ENCODE results near the gene LAMA1. TPM values are rescaled to one million over a fixed set of nuclear protein-coding genes. Genes with fewer than 3 reads are reported as not detected.

The LAMA1 gene
- total and polyA plus RNA-seq, 10 of the 15 experiments (the other 5 are each of a cell fraction or from before 2014, with no cell fraction given) = under 0.01 to 1.9 (median 0.06) TPM; not detected in 6

GRCh38 chr18:7062236-7062635 is 55.4 kb downstream of the LAMA1 start (continued):
- TF ChIP-seq MLLT1 (IDR thresholded peaks at IDR 0.05) = no peak
- TF ChIP-seq LARP7 (IDR thresholded peaks at IDR 0.05) = no peak

- intact Hi-C loops (cut with micrococcal nuclease; ENCODE audit: unreplicated experiment) = no loop called here
Measured at GRCh38 chr18:7059276-7059675, 58.3 kb downstream of the LAMA1 start.

More at GRCh38 chr18:7059276-7059675, 58.3 kb downstream of the LAMA1 start:
- Histone ChIP-seq H3K4me1 (ENCODE audit: control insufficient read depth, insufficient read depth, low read length) (no peaks in the 10 kb centered on the region), H2AFZ (ENCODE audit: control insufficient read depth, low read depth, low read length) (no peak overlapping the region), H3K79me2 (ENCODE audit: control insufficient read depth, insufficient read depth, low read length) (no peaks in the 10 kb centered on the region), H3K4me2 (ENCODE audit: control insufficient read depth, insufficient read depth) (no peak overlapping the region), H3K27me3 (replicated peaks in 1 of 2; ENCODE audit: control insufficient read depth in 2 of 2, insufficient read depth in 2 of 2, low read length in 1 of 2) (no peaks in the 10 kb centered on the region), H3K36me3 (ENCODE audit: control insufficient read depth in 2 of 2, insufficient read depth in 2 of 2, low read length in 1 of 2) (no peaks in the 10 kb centered on the region), H3K27ac (ENCODE audit: control insufficient read depth, insufficient read depth) (no peak overlapping the region), H3K4me3 (no peak overlapping the region), H3K9ac (ENCODE audit: control insufficient read depth, insufficient read depth, low read length) (no peak overlapping the region), H3K9me3 (replicated peaks; ENCODE audit: control insufficient read depth, insufficient read depth, low read length) (no peaks in the 10 kb centered on the region), H4K20me1 (ENCODE audit: control insufficient read depth, insufficient read depth) (no peaks in the 10 kb centered on the region)
- FAIRE-seq = no peak
- DNase-seq (ENCODE audit: low read depth, low spot score) = no peak
- WGBS (ENCODE audit: insufficient coverage, insufficient replicate concordance, low lambda C conversion rate, missing lambda C conversion rate) = 21% methylated on average over 2 of the region's 2 CpGs
- SMC1A ChIA-PET (ENCODE audit: uncharacterized antibody, unreplicated experiment) = no interaction called here
- CTCF ChIA-PET = no interaction called here
- POLR2A ChIA-PET = no interaction called here
- ATAC-seq = no peak
- BruUV-seq (replicated peaks) = no TSS peak
- TF ChIP-seq WRNIP1 (IDR thresholded peaks at IDR 0.05; ENCODE audit: borderline replicate concordance, low read depth, low read length) (no peak), IRF4 (IDR thresholded peaks at IDR 0.05; ENCODE audit: low read depth, low read length) (no peak), GABPA (IDR thresholded peaks at IDR 0.05; ENCODE audit: low read depth) (no peak), FOXM1 (IDR thresholded peaks at IDR 0.05; ENCODE audit: low read depth, low read length) (no peak), SP1 (IDR thresholded peaks at IDR 0.05; ENCODE audit: low read depth, low read length) (no peak), TBL1XR1 (IDR thresholded peaks at IDR 0.05; ENCODE audit: low read depth, low read length) (no peak), MYB (IDR thresholded peaks at IDR 0.05; ENCODE audit: borderline replicate concordance, low read depth, low read length) (no peak), E2F4 (IDR thresholded peaks at IDR 0.05; ENCODE audit: low read depth, low read length) (no peak), YBX1 (IDR thresholded peaks at IDR 0.05) (no peak), TAF1 (IDR thresholded peaks at IDR 0.05; ENCODE audit: borderline replicate concordance, low read depth, low read length) (no peak), E2F8 (IDR thresholded peaks at IDR 0.05; ENCODE audit: low read depth, partially characterized antibody) (no peak), HDAC2 (IDR thresholded peaks at IDR 0.05) (no peak), SREBF2 (IDR thresholded peaks at IDR 0.05; ENCODE audit: low read length) (no peak)
- in situ Hi-C loops (cut with MboI) = no loop called here
- RAD21 ChIA-PET (ENCODE audit: unreplicated experiment) = no interaction called here

All from GM12878 (cell line).